KMS-11 (cell line): Measurements from ENCODE around the gene FAM184B.

Experiments used
- H2AFZ ChIP-seq: fragments of 200-600 bp; sonication (generic); 2 replicates; pipeline ENCODE4 v1.6.1; 2016; ENCODE audit warnings: antibody characterized with exemption, mixed run types, low read depth
- H3K27ac ChIP-seq: fragments of 200-600 bp; sonication (generic); 2 replicates; pipeline ENCODE4 v1.6.1; 2016; ENCODE audit warnings: mild to moderate bottlenecking, mixed run types
- H3K27me3 ChIP-seq: fragments of 200-600 bp; sonication (generic); 2 replicates; pipeline ENCODE4 v1.6.1; 2017; ENCODE audit warnings: mild to moderate bottlenecking, low read depth, mixed run types, moderate library complexity; ENCODE audit not compliant: insufficient read depth
- H3K36me3 ChIP-seq: fragments of 200-600 bp; sonication (generic); 2 replicates; pipeline ENCODE4 v1.6.1; 2017; ENCODE audit warnings: mild to moderate bottlenecking, mixed run types; ENCODE audit not compliant: insufficient read depth
- H3K4me1 ChIP-seq: fragments of 200-600 bp; sonication (generic); 2 replicates; pipeline ENCODE4 v1.6.1; 2016; ENCODE audit warnings: mild to moderate bottlenecking, low read depth, mixed run types; ENCODE audit not compliant: poor library complexity, severe bottlenecking
- H3K4me2 ChIP-seq: fragments of 200-600 bp; sonication (generic); 2 replicates; pipeline ENCODE4 v1.7.0; 2016; ENCODE audit warnings: mild to moderate bottlenecking, mixed run types
- H3K4me3 ChIP-seq: fragments of 200-600 bp; sonication (generic); IDR thresholded peaks from 2 replicates; pipeline ENCODE4 v1.6.1; 2017; ENCODE audit warnings: low read depth, low read length, mixed read lengths; ENCODE audit not compliant: insufficient read depth
- H3K79me2 ChIP-seq: fragments of 200-600 bp; sonication (generic); 2 replicates; pipeline ENCODE4 v1.6.1; 2016; ENCODE audit warnings: low read depth, mixed run types; ENCODE audit not compliant: insufficient read depth
- H3K9ac ChIP-seq: fragments of 200-600 bp; sonication (generic); 2 replicates; pipeline ENCODE4 v1.6.1; 2016; ENCODE audit warnings: mild to moderate bottlenecking, mixed run types
- H4K20me1 ChIP-seq: fragments of 200-600 bp; sonication (generic); 2 replicates; pipeline ENCODE4 v1.6.1; 2016; ENCODE audit warnings: mild to moderate bottlenecking, mixed run types; ENCODE audit not compliant: insufficient read depth
- CTCF ChIP-seq: fragments of 200-600 bp; sonication (generic); conservative IDR thresholded peaks from 2 replicates; pipeline ENCODE4 v1.6.1; 2017; ENCODE audit warnings: low read depth, mild to moderate bottlenecking, antibody characterized with exemption, low read length, moderate library complexity, mixed read lengths

Gene FAM184B

GRCh38 chr4:17681281-17682221 lies 99.9 kb downstream of the FAM184B start:
- Histone ChIP-seq H4K20me1 (no peaks in the 10 kb centered on the region), H3K27me3 (no peaks in the 10 kb centered on the region), H3K4me2 (no peak overlapping the region), H3K4me1 (no peaks in the 10 kb centered on the region), H3K9ac (no peak overlapping the region), H3K36me3 (no peaks in the 10 kb centered on the region), H3K79me2 (no peaks in the 10 kb centered on the region), H3K27ac (no peak overlapping the region), H2AFZ (no peak overlapping the region), H3K4me3 (no peak overlapping the region)
- no peak for TF ChIP-seq CTCF

DNA sequence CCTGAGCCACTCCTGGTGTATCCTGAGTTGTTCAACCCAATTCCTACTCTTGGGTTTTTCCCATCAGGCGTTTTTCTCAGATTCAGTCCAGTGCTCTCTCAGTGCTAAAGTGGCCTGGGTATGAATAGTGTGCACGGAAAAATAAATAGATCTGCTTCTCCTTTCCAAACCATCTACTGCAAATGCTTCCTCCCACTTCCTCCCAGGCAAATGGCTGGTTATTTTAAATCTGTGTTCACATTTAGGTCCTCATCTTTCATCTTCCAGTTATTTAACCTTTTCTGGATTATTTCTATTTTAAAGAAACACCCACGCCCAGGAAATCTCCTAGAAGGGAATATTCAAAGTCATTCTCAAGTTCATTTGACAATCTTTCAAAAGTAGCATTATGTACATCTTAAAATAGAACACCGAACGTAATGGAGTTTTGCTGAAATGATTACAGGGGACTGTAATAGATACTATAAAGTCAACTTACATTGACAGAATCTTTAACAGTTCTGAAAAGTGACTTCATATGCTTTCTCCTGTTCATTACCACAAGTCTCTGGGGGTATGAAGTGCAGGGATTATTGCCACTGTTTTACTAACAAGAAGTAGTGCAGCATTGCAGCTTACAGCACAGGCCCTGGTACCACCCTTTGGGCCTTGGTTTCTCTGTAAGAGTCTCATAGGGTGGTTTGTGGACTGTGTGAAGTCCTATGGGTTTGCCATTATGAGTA lies 100.7 kb downstream of the FAM184B start:
- Histone ChIP-seq H3K27me3 (no peaks in the 10 kb centered on the region), H3K27ac (no peak overlapping the region), H3K79me2 (no peaks in the 10 kb centered on the region), H2AFZ (no peak overlapping the region), H3K9ac (no peak overlapping the region), H3K4me3 (no peak overlapping the region), H3K4me1 (no peaks in the 10 kb centered on the region), H4K20me1 (no peaks in the 10 kb centered on the region), H3K4me2 (no peak overlapping the region), H3K36me3 (no peaks in the 10 kb centered on the region)
- TF ChIP-seq CTCF, result no peak

DNA sequence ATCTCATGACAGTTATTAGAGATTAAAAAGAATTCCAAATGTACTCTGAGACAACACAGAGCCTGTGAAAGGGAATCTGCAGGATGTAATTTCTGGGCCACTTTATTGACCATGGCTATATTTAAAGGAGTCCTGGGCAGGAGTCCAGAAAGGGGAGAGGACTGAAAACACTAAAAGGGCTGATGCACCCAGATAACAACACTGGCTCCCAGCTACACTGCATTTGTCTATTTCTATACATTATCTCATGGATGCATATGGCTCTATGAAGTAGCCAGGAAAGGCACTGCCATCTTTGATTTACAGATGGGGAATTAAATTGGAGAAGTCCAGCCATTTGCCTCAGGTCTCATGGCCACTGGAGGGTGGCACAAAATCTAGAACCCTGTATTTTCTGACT lies 111.0 kb downstream of the FAM184B start:
- Histone ChIP-seq H3K27ac (no peak overlapping the region), H3K36me3 (no peaks in the 10 kb centered on the region), H2AFZ (no peak overlapping the region), H3K79me2 (no peaks in the 10 kb centered on the region), H3K27me3 (no peaks in the 10 kb centered on the region), H3K4me1 (no peaks in the 10 kb centered on the region), H3K9ac (no peak overlapping the region), H3K4me3 (no peak overlapping the region), H3K4me2 (no peak overlapping the region), H4K20me1 (no peaks in the 10 kb centered on the region)
- TF ChIP-seq CTCF, result no peak

- no peak overlapping the region for H3K4me2 ChIP-seq
Measured at GRCh38 chr4:17667653-17668201, 113.7 kb downstream of the FAM184B start.

More at GRCh38 chr4:17667653-17668201, 113.7 kb downstream of the FAM184B start:
- H3K36me3 ChIP-seq, result no peaks in the 10 kb centered on the region
- H2AFZ ChIP-seq, result no peak overlapping the region
- no peaks in the 10 kb centered on the region for H3K27me3 ChIP-seq
- H3K79me2 ChIP-seq, result no peaks in the 10 kb centered on the region
- no peaks in the 10 kb centered on the region for H4K20me1 ChIP-seq
- TF ChIP-seq CTCF, result no peak
- H3K4me1 ChIP-seq, result no peaks in the 10 kb centered on the region
- H3K4me3 ChIP-seq, result no peak overlapping the region
- H3K27ac ChIP-seq, result no peak overlapping the region
- no peak overlapping the region for H3K9ac ChIP-seq
